DND-41 (cell line): ENCODE measurements around the gene TRIM45.

ENCODE experiments used
- ATAC-seq: fragments of 200-7000 bp; cut with Tn5 transposase; 3 replicates; pipeline ENCODE4 v1.9.1; 2021; ENCODE audit warnings: low read depth; ENCODE audit not compliant: insufficient read depth
- DNase-seq: peaks from one replicate; pipeline ENCODE4 v3.0.0-alpha.2; 2020
- H2AFZ ChIP-seq: 2 replicates; pipeline ENCODE4 v1.6.0; 2012; ENCODE audit warnings: low read depth, low read length
- H3K27ac ChIP-seq: 2 replicates; pipeline ENCODE4 v1.5.1; 2012; ENCODE audit warnings: low read length, inconsistent platforms
- H3K27me3 ChIP-seq: fragments of 200-600 bp; sonication (generic); 2 replicates; pipeline ENCODE4 v1.6.0; 2012; ENCODE audit warnings: low read length, mild to moderate bottlenecking, inconsistent platforms; ENCODE audit not compliant: insufficient read depth, poor library complexity
- H3K36me3 ChIP-seq: 2 replicates; pipeline ENCODE4 v1.5.1; 2012; ENCODE audit warnings: low read length, inconsistent platforms; ENCODE audit not compliant: insufficient read depth
- H3K4me1 ChIP-seq: 2 replicates; pipeline ENCODE4 v1.5.1; 2012; ENCODE audit warnings: mild to moderate bottlenecking, low read length; ENCODE audit not compliant: insufficient read depth
- H3K4me2 ChIP-seq: 2 replicates; pipeline ENCODE4 v1.6.0; 2012; ENCODE audit warnings: mild to moderate bottlenecking, moderate library complexity, low read length, inconsistent platforms; ENCODE audit not compliant: insufficient read depth
- H3K4me3 ChIP-seq, 2 experiments: fragments of 200-600 bp in 1 of 2; shearing (Covaris generic) in 1 of 2; 2 replicates each; pipeline ENCODE4 v1.5.1; 2012 to 2016; ENCODE audit warnings: inconsistent platforms in 2 of 2, low read length in 2 of 2, mild to moderate bottlenecking in 2 of 2, low read depth in 1 of 2, moderate library complexity in 1 of 2
- H3K79me2 ChIP-seq: 2 replicates; pipeline ENCODE4 v1.6.0; 2012; ENCODE audit warnings: low read length, inconsistent platforms; ENCODE audit not compliant: insufficient read depth
- H3K9ac ChIP-seq: 2 replicates; pipeline ENCODE4 v1.6.0; 2012; ENCODE audit warnings: low read depth, mild to moderate bottlenecking, inconsistent platforms, low read length, moderate library complexity
- H3K9me3 ChIP-seq: 2 replicates; pipeline ENCODE4 v1.5.1; 2012; ENCODE audit warnings: low read length, moderate library complexity, mild to moderate bottlenecking, inconsistent platforms; ENCODE audit not compliant: insufficient read depth, severe bottlenecking
- H4K20me1 ChIP-seq: 2 replicates; pipeline ENCODE4 v1.6.0; 2012; ENCODE audit warnings: low read length; ENCODE audit not compliant: insufficient read depth
- CTCF ChIP-seq: IDR thresholded peaks from 2 replicates; pipeline ENCODE4 v1.5.1; 2012; ENCODE audit warnings: borderline replicate concordance, low read length, moderate library complexity, mild to moderate bottlenecking; ENCODE audit not compliant: poor library complexity, severe bottlenecking; ENCODE audit errors: extremely low read depth
- EZH2 ChIP-seq: IDR thresholded peaks from 3 replicates; pipeline ENCODE4 v1.6.1; 2012; ENCODE audit warnings: borderline replicate concordance, low read depth, mild to moderate bottlenecking, moderate library complexity, low read length, inconsistent platforms; ENCODE audit not compliant: severe bottlenecking

TRIM45 gene

GRCh38 chr1:117093091-117093534, 28.4 kb downstream of the TRIM45 start:
- ATAC-seq (no peak), DNase-seq (no peak)
- H2AFZ ChIP-seq: no peak overlapping the region
- H3K4me3 ChIP-seq: no peak overlapping the region
- TF ChIP-seq CTCF (no peak), EZH2 (no peak)
- H3K4me2 ChIP-seq: no peak overlapping the region
- no peaks in the 10 kb centered on the region for H3K9me3 ChIP-seq
- no peak overlapping the region for H3K27ac ChIP-seq
- no peaks in the 10 kb centered on the region for H3K4me1 ChIP-seq
- H3K79me2 ChIP-seq: no peaks in the 10 kb centered on the region
- H3K36me3 ChIP-seq: peaks cover 96% of the 10 kb centered on the region
- H4K20me1 ChIP-seq: no peaks in the 10 kb centered on the region
- H3K27me3 ChIP-seq: no peaks in the 10 kb centered on the region
- H3K9ac ChIP-seq: no peak overlapping the region

GRCh38 chr1:117092594-117092993, 29.0 kb downstream of the TRIM45 start:
- DNase-seq (no peak), ATAC-seq (no peak)
- no peak overlapping the region for H3K9ac ChIP-seq
- H3K9me3 ChIP-seq: no peaks in the 10 kb centered on the region
- no peak overlapping the region for H2AFZ ChIP-seq
- TF ChIP-seq EZH2 (no peak), CTCF (no peak)
- no peak overlapping the region for H3K27ac ChIP-seq
- H3K79me2 ChIP-seq: no peaks in the 10 kb centered on the region
- H3K4me2 ChIP-seq: no peak overlapping the region
- H3K4me3 ChIP-seq: no peak overlapping the region
- no peaks in the 10 kb centered on the region for H3K4me1 ChIP-seq
- peaks cover 95% of the 10 kb centered on the region for H3K36me3 ChIP-seq
- H3K27me3 ChIP-seq: no peaks in the 10 kb centered on the region
- H4K20me1 ChIP-seq: no peaks in the 10 kb centered on the region

- Histone ChIP-seq H3K9me3 (no peaks in the 10 kb centered on the region), H3K27me3 (no peaks in the 10 kb centered on the region), H2AFZ (no peak overlapping the region), H3K79me2 (no peaks in the 10 kb centered on the region), H3K4me2 (no peak overlapping the region), H4K20me1 (no peaks in the 10 kb centered on the region), H3K4me1 (no peaks in the 10 kb centered on the region), H3K9ac (no peak overlapping the region), H3K27ac (no peak overlapping the region), H3K36me3 (peaks cover 93% of the 10 kb centered on the region), H3K4me3 (no peak overlapping the region)
- no peak for DNase-seq
- no peak for TF ChIP-seq CTCF
- TF ChIP-seq EZH2: no peak
- no peak for ATAC-seq
These were observed 31.6 kb downstream of the TRIM45 start for GRCh38 chr1:117089996-117090395.

GRCh38 chr1:117087686-117088085, 33.9 kb downstream of the TRIM45 start:
- H3K79me2 ChIP-seq: no peaks in the 10 kb centered on the region
- H2AFZ ChIP-seq: no peak overlapping the region
- TF ChIP-seq CTCF (no peak), EZH2 (no peak)
- H3K9me3 ChIP-seq: no peaks in the 10 kb centered on the region
- ATAC-seq (no peak), DNase-seq (no peak)
- H3K36me3 ChIP-seq: peaks cover 88% of the 10 kb centered on the region
- no peaks in the 10 kb centered on the region for H3K27me3 ChIP-seq
- no peak overlapping the region for H3K4me3 ChIP-seq
- H4K20me1 ChIP-seq: no peaks in the 10 kb centered on the region
- no peaks in the 10 kb centered on the region for H3K4me1 ChIP-seq
- no peak overlapping the region for H3K9ac ChIP-seq
- H3K27ac ChIP-seq: no peak overlapping the region
- H3K4me2 ChIP-seq: no peak overlapping the region
